Activated CD8-positive, alpha-beta T cell treated with anti-CD3 and anti-CD28 coated beads for 36 hours (primary cell): ENCODE measurements around the gene RBM47. TPM values are rescaled to one million over a fixed set of nuclear protein-coding genes. Genes with fewer than 3 reads are reported as not detected.

Experiments
- ATAC-seq: fragments of 200-7000 bp; cut with Tn5 transposase; one replicate; pipeline ENCODE4 v1.10.0; 2021; ENCODE audit warnings: mild to moderate bottlenecking, moderate library complexity
- CTCF ChIA-PET: fragments of 350-600 bp; sonication (Branson Sonifier 250); formaldehyde crosslinking; loops from one replicate; lab custom pipeline; 2021; ENCODE audit warnings: antibody characterized with exemption; lab: Charles Lee
- POLR2A ChIA-PET: fragments of 350-600 bp; sonication (Branson Sonifier 250); formaldehyde crosslinking; loops from one replicate; lab custom pipeline; 2021; ENCODE audit warnings: antibody characterized with exemption; lab: Charles Lee
- DNase-seq: peaks from one replicate; pipeline ENCODE4 v3.0.0-alpha.2; 2020
- H3K27ac Mint-ChIP-seq: one replicate; pipeline ENCODE4 v1.8.0; 2021; ENCODE audit warnings: mild to moderate bottlenecking, mixed read lengths
- H3K27me3 Mint-ChIP-seq: one replicate; pipeline ENCODE4 v1.8.0; 2021; ENCODE audit warnings: mixed read lengths
- H3K36me3 Mint-ChIP-seq: one replicate; pipeline ENCODE4 v1.8.0; 2021; ENCODE audit warnings: low read depth, mixed read lengths
- H3K4me1 Mint-ChIP-seq: one replicate; pipeline ENCODE4 v1.8.0; 2021; ENCODE audit warnings: low read depth, mixed read lengths
- H3K4me3 Mint-ChIP-seq: one replicate; pipeline ENCODE4 v1.8.0; 2021; ENCODE audit warnings: mild to moderate bottlenecking, moderate library complexity, mixed read lengths
- H3K9me3 Mint-ChIP-seq: one replicate; pipeline ENCODE4 v1.8.0; 2021; ENCODE audit warnings: mixed read lengths
- CTCF ChIP-seq: fragments of 200-600 bp; IDR thresholded peaks from one replicate; pipeline ENCODE4 v1.8.0; 2022; ENCODE audit warnings: antibody characterized with exemption, mild to moderate bottlenecking
- intact Hi-C: fragments of 100-400 bp; cut with micrococcal nuclease; formaldehyde crosslinking; loops from one replicate; pipeline ENCODE4 v1.10.0; 2022
- total RNA-seq, 2 experiments: library from RNA; stranded (reverse); gene quantifications; one replicate each; pipeline ENCODE4 v1.2.3, GENCODE V29; 2021

Gene RBM47
- total RNA-seq, 2 experiments from 2014 or later = 0.13 to 0.74 TPM

- TF ChIP-seq CTCF = no peak
- H3K27me3 Mint-ChIP-seq = no peaks in the 10 kb centered on the region
- POLR2A ChIA-PET = no interaction called here
- no peaks in the 10 kb centered on the region for H3K4me1 Mint-ChIP-seq
- H3K9me3 Mint-ChIP-seq = peaks cover 6% of the 10 kb centered on the region
- ATAC-seq (no peak), DNase-seq (no peak)
- no peak overlapping the region for H3K27ac Mint-ChIP-seq
- H3K4me3 Mint-ChIP-seq = no peak overlapping the region
- intact Hi-C loops = no loop called here
- no peaks in the 10 kb centered on the region for H3K36me3 Mint-ChIP-seq
- CTCF ChIA-PET = no interaction called here
Observed at GRCh38 chr4:40419231-40419912, 210.3 kb downstream of the RBM47 start.

GRCh38 chr4:40418430-40419230 lies 211.0 kb downstream of the RBM47 start:
- CTCF ChIA-PET = no interaction called here
- H3K36me3 Mint-ChIP-seq = no peaks in the 10 kb centered on the region
- H3K4me1 Mint-ChIP-seq = no peaks in the 10 kb centered on the region
- peaks cover 6% of the 10 kb centered on the region for H3K9me3 Mint-ChIP-seq
- TF ChIP-seq CTCF = no peak
- H3K4me3 Mint-ChIP-seq = no peak overlapping the region
- DNase-seq = no peak
- no peak for ATAC-seq
- H3K27ac Mint-ChIP-seq = no peak overlapping the region
- intact Hi-C loops = no loop called here
- H3K27me3 Mint-ChIP-seq = no peaks in the 10 kb centered on the region
- POLR2A ChIA-PET = no interaction called here

- no peaks in the 10 kb centered on the region for H3K4me1 Mint-ChIP-seq
- H3K9me3 Mint-ChIP-seq = peaks cover 6% of the 10 kb centered on the region
- POLR2A ChIA-PET = no interaction called here
- H3K27me3 Mint-ChIP-seq = no peaks in the 10 kb centered on the region
- no peak overlapping the region for H3K4me3 Mint-ChIP-seq
- intact Hi-C loops = no loop called here
- H3K27ac Mint-ChIP-seq = no peak overlapping the region
- CTCF ChIA-PET = no interaction called here
- DNase-seq (no peak), ATAC-seq (no peak)
- no peaks in the 10 kb centered on the region for H3K36me3 Mint-ChIP-seq
- TF ChIP-seq CTCF = no peak
Observed at GRCh38 chr4:40417941-40418340, 211.7 kb downstream of the RBM47 start.

- Mint-ChIP-seq H3K27ac (no peak overlapping the region), H3K9me3 (peaks cover 6% of the 10 kb centered on the region), H3K4me1 (peaks cover 4% of the 10 kb centered on the region), H3K4me3 (no peak overlapping the region), H3K27me3 (no peaks in the 10 kb centered on the region), H3K36me3 (no peaks in the 10 kb centered on the region)
- TF ChIP-seq CTCF = no peak
- POLR2A ChIA-PET = no interaction called here
- ATAC-seq = no peak
- intact Hi-C loops = no loop called here
- DNase-seq = no peak
- CTCF ChIA-PET = no interaction called here
Observed at GRCh38 chr4:40414673-40415072, 215.0 kb downstream of the RBM47 start.
